ENCODE results near the gene NOSTRIN. TPM values are rescaled to one million over a fixed set of nuclear protein-coding genes. Genes with fewer than 3 reads are reported as not detected.
"Not testable (repeated sequence)": the region's sequence is repeated elsewhere in the genome, so short reads cannot be mapped to it uniquely, and the experiment has no call there.

The NOSTRIN gene
- total and polyA plus RNA-seq, 4 donors, result 4.1 to 16.7 (median 8.5) TPM

DNA sequence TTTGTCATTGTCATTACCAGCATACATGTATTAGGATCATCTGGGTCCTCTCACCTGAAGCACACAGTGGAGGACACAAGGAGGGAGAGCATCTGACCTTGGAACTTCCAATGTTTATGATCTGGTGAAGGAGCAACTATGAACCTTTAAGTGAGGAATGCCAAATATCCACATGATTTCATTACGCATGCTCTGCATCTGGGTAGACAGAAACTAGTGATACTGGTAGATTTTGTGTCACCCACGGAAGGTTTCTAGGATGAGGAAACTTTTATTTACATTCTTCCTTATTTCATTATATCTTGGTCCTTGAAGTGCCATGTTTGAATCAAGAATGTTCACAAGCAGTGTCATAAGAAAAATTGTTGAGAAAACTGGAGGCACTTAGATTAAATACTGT, 55.7 kb downstream of the NOSTRIN start:
- 98% methylated on average over 2 of the region's 2 CpGs for WGBS

DNA sequence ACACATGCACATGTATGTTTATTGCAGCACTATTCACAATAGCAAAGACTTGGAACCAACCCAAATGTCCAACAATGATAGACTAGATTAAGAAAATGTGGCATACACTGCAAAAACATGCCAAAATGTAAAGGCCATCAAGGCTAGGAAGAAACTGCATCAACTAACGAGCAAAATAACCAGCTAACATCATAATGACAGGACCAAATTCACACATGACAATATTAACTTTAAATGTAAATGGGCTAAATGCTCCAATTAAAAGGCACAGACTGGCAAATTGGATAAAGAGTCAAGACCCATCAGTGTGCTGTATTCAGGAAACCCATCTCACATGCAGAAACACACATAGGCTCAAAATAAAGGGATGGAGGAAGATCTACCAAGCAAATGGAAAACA, 64.7 kb downstream of the NOSTRIN start:
- H3K27ac ChIP-seq (ENCODE audit: low read depth in 1 of 2, low read length in 2 of 2); H3K36me3 ChIP-seq (ENCODE audit: control insufficient read depth in 4 of 4, insufficient read depth in 3 of 4, low read depth in 1 of 4, low read length in 3 of 4); H3K27me3 ChIP-seq (ENCODE audit: control insufficient read depth in 4 of 4, insufficient read depth in 4 of 4, low read length in 3 of 4); H3K4me3 ChIP-seq (ENCODE audit: low read depth in 1 of 3, low read length in 3 of 3); H3K4me1 ChIP-seq (ENCODE audit: control insufficient read depth in 4 of 4, insufficient read depth in 4 of 4, low read length in 3 of 4); H3K9ac ChIP-seq (ENCODE audit: low read depth in 1 of 2, low read length in 2 of 2); H3K9me3 ChIP-seq (ENCODE audit: control insufficient read depth in 4 of 4, low read length in 3 of 4); DNase-seq (ENCODE audit: low spot score): not testable (repeated sequence)
- WGBS, result 100% methylated on average over 1 of the region's 1 CpG

More for the DNA sequence above, 55.7 kb downstream of the NOSTRIN start:
- Histone ChIP-seq H3K4me1 (ENCODE audit: control insufficient read depth in 4 of 4, insufficient read depth in 4 of 4, low read length in 3 of 4) (no peaks in the 10 kb centered on the region), H3K36me3 (ENCODE audit: control insufficient read depth in 4 of 4, insufficient read depth in 3 of 4, low read depth in 1 of 4, low read length in 3 of 4) (peaks cover 0 to 9% (median 0%) of the 10 kb centered on the region in 4 donors), H3K9ac (ENCODE audit: low read depth in 1 of 2, low read length in 2 of 2) (no peak overlapping the region), H3K4me3 (ENCODE audit: low read depth in 1 of 3, low read length in 3 of 3) (no peak overlapping the region), H3K27ac (ENCODE audit: low read depth in 1 of 2, low read length in 2 of 2) (no peak overlapping the region), H3K9me3 (ENCODE audit: control insufficient read depth in 4 of 4, low read length in 3 of 4) (no peaks in the 10 kb centered on the region), H3K27me3 (ENCODE audit: control insufficient read depth in 4 of 4, insufficient read depth in 4 of 4, low read length in 3 of 4) (no peaks in the 10 kb centered on the region)
- TF ChIP-seq FOXA2 (IDR thresholded peaks at IDR 0.05) (no peak), FOXA1 (IDR thresholded peaks at IDR 0.05) (no peak), HNF4G (IDR thresholded peaks at IDR 0.05) (no peak), NR2F2 (IDR thresholded peaks at IDR 0.05) (no peak), RXRA (IDR thresholded peaks at IDR 0.05) (no peak), SP1 (IDR thresholded peaks at IDR 0.05) (no peak), TAF1 (conservative IDR thresholded peaks at IDR 0.05) (no peak), HNF4A (conservative IDR thresholded peaks at IDR 0.05) (no peak), GABPA (IDR thresholded peaks at IDR 0.05 in 1 of 2, conservative IDR thresholded peaks at IDR 0.05 in 1 of 2) (no peak), EGR1 (IDR thresholded peaks at IDR 0.05; ENCODE audit: low read depth in 2 of 2) (no peak), YY1 (IDR thresholded peaks at IDR 0.05) (no peak), RAD21 (IDR thresholded peaks at IDR 0.05) (no peak), JUND (IDR thresholded peaks at IDR 0.05) (no peak)
- TF ChIP-seq, protein P1, sequence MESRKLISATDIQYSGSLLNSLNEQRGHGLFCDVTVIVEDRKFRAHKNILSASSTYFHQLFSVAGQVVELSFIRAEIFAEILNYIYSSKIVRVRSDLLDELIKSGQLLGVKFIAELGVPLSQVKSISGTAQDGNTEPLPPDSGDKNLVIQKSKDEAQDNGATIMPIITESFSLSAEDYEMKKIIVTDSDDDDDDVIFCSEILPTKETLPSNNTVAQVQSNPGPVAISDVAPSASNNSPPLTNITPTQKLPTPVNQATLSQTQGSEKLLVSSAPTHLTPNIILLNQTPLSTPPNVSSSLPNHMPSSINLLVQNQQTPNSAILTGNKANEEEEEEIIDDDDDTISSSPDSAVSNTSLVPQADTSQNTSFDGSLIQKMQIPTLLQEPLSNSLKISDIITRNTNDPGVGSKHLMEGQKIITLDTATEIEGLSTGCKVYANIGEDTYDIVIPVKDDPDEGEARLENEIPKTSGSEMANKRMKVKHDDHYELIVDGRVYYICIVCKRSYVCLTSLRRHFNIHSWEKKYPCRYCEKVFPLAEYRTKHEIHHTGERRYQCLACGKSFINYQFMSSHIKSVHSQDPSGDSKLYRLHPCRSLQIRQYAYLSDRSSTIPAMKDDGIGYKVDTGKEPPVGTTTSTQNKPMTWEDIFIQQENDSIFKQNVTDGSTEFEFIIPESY (IDR thresholded peaks at IDR 0.05), result no peak
- TF ChIP-seq, protein P2, sequence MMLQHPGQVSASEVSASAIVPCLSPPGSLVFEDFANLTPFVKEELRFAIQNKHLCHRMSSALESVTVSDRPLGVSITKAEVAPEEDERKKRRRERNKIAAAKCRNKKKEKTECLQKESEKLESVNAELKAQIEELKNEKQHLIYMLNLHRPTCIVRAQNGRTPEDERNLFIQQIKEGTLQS (IDR thresholded peaks at IDR 0.05), result no peak
- TF ChIP-seq, protein P3, sequence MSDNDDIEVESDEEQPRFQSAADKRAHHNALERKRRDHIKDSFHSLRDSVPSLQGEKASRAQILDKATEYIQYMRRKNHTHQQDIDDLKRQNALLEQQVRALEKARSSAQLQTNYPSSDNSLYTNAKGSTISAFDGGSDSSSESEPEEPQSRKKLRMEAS (IDR thresholded peaks at IDR 0.05), result no peak
- TF ChIP-seq, protein P4, sequence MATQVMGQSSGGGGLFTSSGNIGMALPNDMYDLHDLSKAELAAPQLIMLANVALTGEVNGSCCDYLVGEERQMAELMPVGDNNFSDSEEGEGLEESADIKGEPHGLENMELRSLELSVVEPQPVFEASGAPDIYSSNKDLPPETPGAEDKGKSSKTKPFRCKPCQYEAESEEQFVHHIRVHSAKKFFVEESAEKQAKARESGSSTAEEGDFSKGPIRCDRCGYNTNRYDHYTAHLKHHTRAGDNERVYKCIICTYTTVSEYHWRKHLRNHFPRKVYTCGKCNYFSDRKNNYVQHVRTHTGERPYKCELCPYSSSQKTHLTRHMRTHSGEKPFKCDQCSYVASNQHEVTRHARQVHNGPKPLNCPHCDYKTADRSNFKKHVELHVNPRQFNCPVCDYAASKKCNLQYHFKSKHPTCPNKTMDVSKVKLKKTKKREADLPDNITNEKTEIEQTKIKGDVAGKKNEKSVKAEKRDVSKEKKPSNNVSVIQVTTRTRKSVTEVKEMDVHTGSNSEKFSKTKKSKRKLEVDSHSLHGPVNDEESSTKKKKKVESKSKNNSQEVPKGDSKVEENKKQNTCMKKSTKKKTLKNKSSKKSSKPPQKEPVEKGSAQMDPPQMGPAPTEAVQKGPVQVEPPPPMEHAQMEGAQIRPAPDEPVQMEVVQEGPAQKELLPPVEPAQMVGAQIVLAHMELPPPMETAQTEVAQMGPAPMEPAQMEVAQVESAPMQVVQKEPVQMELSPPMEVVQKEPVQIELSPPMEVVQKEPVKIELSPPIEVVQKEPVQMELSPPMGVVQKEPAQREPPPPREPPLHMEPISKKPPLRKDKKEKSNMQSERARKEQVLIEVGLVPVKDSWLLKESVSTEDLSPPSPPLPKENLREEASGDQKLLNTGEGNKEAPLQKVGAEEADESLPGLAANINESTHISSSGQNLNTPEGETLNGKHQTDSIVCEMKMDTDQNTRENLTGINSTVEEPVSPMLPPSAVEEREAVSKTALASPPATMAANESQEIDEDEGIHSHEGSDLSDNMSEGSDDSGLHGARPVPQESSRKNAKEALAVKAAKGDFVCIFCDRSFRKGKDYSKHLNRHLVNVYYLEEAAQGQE (IDR thresholded peaks at IDR 0.05), result no peak
- TF ChIP-seq, protein P5, sequence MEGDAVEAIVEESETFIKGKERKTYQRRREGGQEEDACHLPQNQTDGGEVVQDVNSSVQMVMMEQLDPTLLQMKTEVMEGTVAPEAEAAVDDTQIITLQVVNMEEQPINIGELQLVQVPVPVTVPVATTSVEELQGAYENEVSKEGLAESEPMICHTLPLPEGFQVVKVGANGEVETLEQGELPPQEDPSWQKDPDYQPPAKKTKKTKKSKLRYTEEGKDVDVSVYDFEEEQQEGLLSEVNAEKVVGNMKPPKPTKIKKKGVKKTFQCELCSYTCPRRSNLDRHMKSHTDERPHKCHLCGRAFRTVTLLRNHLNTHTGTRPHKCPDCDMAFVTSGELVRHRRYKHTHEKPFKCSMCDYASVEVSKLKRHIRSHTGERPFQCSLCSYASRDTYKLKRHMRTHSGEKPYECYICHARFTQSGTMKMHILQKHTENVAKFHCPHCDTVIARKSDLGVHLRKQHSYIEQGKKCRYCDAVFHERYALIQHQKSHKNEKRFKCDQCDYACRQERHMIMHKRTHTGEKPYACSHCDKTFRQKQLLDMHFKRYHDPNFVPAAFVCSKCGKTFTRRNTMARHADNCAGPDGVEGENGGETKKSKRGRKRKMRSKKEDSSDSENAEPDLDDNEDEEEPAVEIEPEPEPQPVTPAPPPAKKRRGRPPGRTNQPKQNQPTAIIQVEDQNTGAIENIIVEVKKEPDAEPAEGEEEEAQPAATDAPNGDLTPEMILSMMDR (IDR thresholded peaks at IDR 0.05; ENCODE audit: low read depth, low read length, missing input control), result no peak
- no peak for DNase-seq (ENCODE audit: low spot score)

DNA sequence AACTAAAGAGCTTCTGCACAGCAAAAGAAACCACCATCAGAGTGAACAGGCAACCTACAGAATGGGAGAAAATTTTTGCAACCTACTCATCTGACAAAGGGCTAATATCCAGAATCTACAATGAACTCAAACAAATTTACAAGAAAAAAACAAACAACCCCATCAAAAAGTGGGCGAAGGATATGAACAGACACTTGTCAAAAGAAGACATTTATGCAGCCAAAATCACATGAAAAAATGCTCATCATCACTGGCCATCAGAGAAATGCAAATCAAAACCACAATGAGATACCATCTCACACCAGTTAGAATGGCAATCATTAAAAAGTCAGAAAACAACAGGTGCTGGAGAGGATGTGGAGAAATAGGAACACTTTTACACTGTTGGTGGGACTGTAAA, 67.9 kb downstream of the NOSTRIN start:
- not testable (repeated sequence) for H3K36me3 ChIP-seq (ENCODE audit: control insufficient read depth in 4 of 4, insufficient read depth in 3 of 4, low read depth in 1 of 4, low read length in 3 of 4); H3K9me3 ChIP-seq (ENCODE audit: control insufficient read depth in 4 of 4, low read length in 3 of 4); H3K4me1 ChIP-seq (ENCODE audit: control insufficient read depth in 4 of 4, insufficient read depth in 4 of 4, low read length in 3 of 4); H3K9ac ChIP-seq (ENCODE audit: low read depth in 1 of 2, low read length in 2 of 2); H3K27ac ChIP-seq (ENCODE audit: low read depth in 1 of 2, low read length in 2 of 2); H3K4me3 ChIP-seq (ENCODE audit: low read depth in 1 of 3, low read length in 3 of 3); H3K27me3 ChIP-seq (ENCODE audit: control insufficient read depth in 4 of 4, insufficient read depth in 4 of 4, low read length in 3 of 4); DNase-seq (ENCODE audit: low spot score)
- WGBS, result 100% methylated on average over 1 of the region's 1 CpG

DNA sequence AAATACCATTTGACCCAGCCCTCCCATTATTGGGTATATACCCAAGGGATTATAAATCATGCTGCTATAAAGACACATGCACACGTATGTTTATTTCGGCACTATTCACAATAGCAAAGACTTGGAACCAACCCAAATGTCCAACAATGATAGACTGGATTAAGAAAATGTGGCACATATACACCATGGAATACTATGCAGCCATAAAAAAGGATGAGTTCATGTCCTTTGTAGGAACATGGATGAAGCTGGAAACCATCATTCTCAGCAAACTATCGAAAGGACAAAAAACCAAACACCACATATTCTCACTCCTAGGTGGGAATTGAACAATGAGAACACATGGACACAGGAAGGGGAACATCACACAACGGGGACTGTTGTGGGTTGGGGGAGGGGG, 68.4 kb downstream of the NOSTRIN start:
- not testable (repeated sequence) for H3K9ac ChIP-seq (ENCODE audit: low read depth in 1 of 2, low read length in 2 of 2); H3K4me1 ChIP-seq (ENCODE audit: control insufficient read depth in 4 of 4, insufficient read depth in 4 of 4, low read length in 3 of 4); DNase-seq (ENCODE audit: low spot score); H3K36me3 ChIP-seq (ENCODE audit: control insufficient read depth in 4 of 4, insufficient read depth in 3 of 4, low read depth in 1 of 4, low read length in 3 of 4); H3K4me3 ChIP-seq (ENCODE audit: low read depth in 1 of 3, low read length in 3 of 3); H3K27me3 ChIP-seq (ENCODE audit: control insufficient read depth in 4 of 4, insufficient read depth in 4 of 4, low read length in 3 of 4); H3K27ac ChIP-seq (ENCODE audit: low read depth in 1 of 2, low read length in 2 of 2); H3K9me3 ChIP-seq (ENCODE audit: control insufficient read depth in 4 of 4, low read length in 3 of 4)
- over 99% methylated on average over 4 of the region's 4 CpGs for WGBS

All from liver (tissue), 9 donors.